Fibroblast of mammary gland (primary cell): ENCODE measurements around the gene TRIM40.
A peak's percentile ranks its signal among the peaks of the same experiment; 100 is the strongest.

Experiments
- DNase-seq: peaks from one replicate; pipeline ENCODE4 v3.0.0-alpha.2; 2010; ENCODE audit warnings: low read depth
- H3K4me3 ChIP-seq: 2 replicates; pipeline ENCODE4 v1.5.1; 2011; ENCODE audit warnings: low read depth, mild to moderate bottlenecking, low read length, moderate library complexity; ENCODE audit not compliant: control insufficient read depth
- CTCF ChIP-seq: conservative IDR thresholded peaks from 2 replicates; pipeline ENCODE4 v1.5.1; 2011; ENCODE audit warnings: low read depth, low read length, inconsistent platforms; ENCODE audit not compliant: control insufficient read depth, insufficient read depth

Gene TRIM40

GRCh38 chr6:30135757-30136156 lies at the start of gene TRIM40:
TSS of gene TRIM40 (plus strand) at chr6:30136140. CDS start at chr6:30137037, 897 bp downstream.
- TF ChIP-seq CTCF: no peak
- H3K4me3 ChIP-seq: no peak within 1 kb of the TSS
- DNase-seq: no peak

- H3K4me3 ChIP-seq: no peak overlapping the region
- no peak for TF ChIP-seq CTCF
- DNase-seq: no peak
Measured at GRCh38 chr6:30087876-30088275, 48.1 kb upstream of the TRIM40 start.

GRCh38 chr6:30091577-30092381 lies 44.2 kb upstream of the TRIM40 start:
- H3K4me3 ChIP-seq: no peak overlapping the region
- peak; percentile 56 for DNase-seq
- no peak for TF ChIP-seq CTCF

- no peak for DNase-seq
- TF ChIP-seq CTCF: no peak
- H3K4me3 ChIP-seq: no peak overlapping the region
Measured at GRCh38 chr6:30092852-30093543, 42.9 kb upstream of the TRIM40 start.

GRCh38 chr6:30093951-30094661 lies 41.8 kb upstream of the TRIM40 start:
- DNase-seq: no peak
- H3K4me3 ChIP-seq: no peak overlapping the region
- TF ChIP-seq CTCF: no peak

GRCh38 chr6:30096829-30097228 lies 39.1 kb upstream of the TRIM40 start:
- TF ChIP-seq CTCF: no peak
- no peak for DNase-seq
- H3K4me3 ChIP-seq: no peak overlapping the region
